H1 (cell line): ENCODE results near the gene PLD5. TPM values are rescaled to one million over a fixed set of nuclear protein-coding genes. Genes with fewer than 3 reads are reported as not detected.

ENCODE experiments used
- CTCF ChIA-PET: fragments of 300-600 bp; sonication (Branson Sonifier 250); formaldehyde crosslinking; loops from one replicate; lab custom pipeline; 2021; ENCODE audit not compliant: partially characterized antibody; lab: Charles Lee
- POLR2A ChIA-PET: fragments of 300-600 bp; sonication (Branson Sonifier 250); formaldehyde crosslinking; loops from one replicate; lab custom pipeline; 2021; ENCODE audit warnings: inconsistent platforms; ENCODE audit not compliant: partially characterized antibody; lab: Charles Lee
- DNase-seq, 2 experiments: peaks; one replicate each; pipeline versions ENCODE4 v3.0.0 to v3.0.0-alpha.2; 2010 to 2022; ENCODE audit warnings: low spot score in 2 of 2, low read depth in 1 of 2, mixed read lengths in 1 of 2
- FAIRE-seq: peaks from 2 replicates; lab custom pipeline; 2011; peaks lifted over from hg19 to GRCh38; lab: Jason Lieb, UNC
- H2AFZ ChIP-seq: 2 replicates; pipeline ENCODE4 v1.8.1; 2012; ENCODE audit warnings: low read length, inconsistent platforms
- H2AK5ac ChIP-seq: 2 replicates; pipeline ENCODE4 v1.6.1; 2013; ENCODE audit warnings: low read depth, low read length
- H2BK120ac ChIP-seq: replicated peaks from 2 replicates; pipeline ENCODE3; 2013; ENCODE audit warnings: low read depth, low read length, inconsistent platforms
- H2BK12ac ChIP-seq: 2 replicates; pipeline ENCODE4 v1.6.1; 2013; ENCODE audit warnings: low read depth, low read length
- H2BK15ac ChIP-seq: 2 replicates; pipeline ENCODE4 v1.6.1; 2013; ENCODE audit warnings: low read length
- H2BK20ac ChIP-seq: 2 replicates; pipeline ENCODE4 v1.6.1; 2013; ENCODE audit warnings: low read length
- H2BK5ac ChIP-seq: 2 replicates; pipeline ENCODE4 v1.6.1; 2013; ENCODE audit warnings: low read depth, low read length
- H3K14ac ChIP-seq: 2 replicates; pipeline ENCODE4 v1.6.1; 2013; ENCODE audit warnings: inconsistent platforms; ENCODE audit not compliant: insufficient read length
- H3K18ac ChIP-seq: 2 replicates; pipeline ENCODE4 v1.6.1; 2013; ENCODE audit warnings: low read length; ENCODE audit errors: extremely low read depth
- H3K23ac ChIP-seq: 2 replicates; pipeline ENCODE4 v1.6.1; 2013; ENCODE audit warnings: inconsistent platforms; ENCODE audit not compliant: insufficient read length
- H3K23me2 ChIP-seq: 2 replicates; pipeline ENCODE4 v1.6.1; 2013; ENCODE audit warnings: low read depth, low read length
- H3K27ac ChIP-seq: 2 replicates; pipeline ENCODE4 v1.6.1; 2011; ENCODE audit warnings: low read depth, low read length, inconsistent platforms
- H3K27me3 ChIP-seq, 4 experiments: replicated peaks in 1 of 4; 1 replicate in 1 of 4; 2 replicates in 3 of 4; pipeline versions ENCODE4 v1.6.1 to v1.8.1; 2011 to 2013; ENCODE audit warnings: low read length in 3 of 4, mild to moderate bottlenecking in 3 of 4, inconsistent platforms in 2 of 4, mixed read lengths in 2 of 4, moderate library complexity in 1 of 4; ENCODE audit not compliant: control insufficient read depth in 3 of 4, insufficient read depth in 3 of 4; ENCODE audit errors: extremely low read depth in 1 of 4
- H3K36me3 ChIP-seq, 4 experiments: 2 replicates each; pipeline versions ENCODE4 v1.6.1 to v1.8.1; 2011 to 2013; ENCODE audit warnings: mild to moderate bottlenecking in 4 of 4, low read length in 3 of 4, moderate library complexity in 2 of 4, control low read depth in 1 of 4, inconsistent platforms in 1 of 4; ENCODE audit not compliant: insufficient read depth in 4 of 4, control insufficient read depth in 2 of 4
- H3K4ac ChIP-seq: replicated peaks from 2 replicates; pipeline ENCODE3; 2013; ENCODE audit warnings: low read length, low read depth, mixed read lengths, inconsistent platforms; ENCODE audit not compliant: insufficient read length
- H3K4me1 ChIP-seq, 4 experiments: replicated peaks in 1 of 4; 1 replicate in 1 of 4; 2 replicates in 3 of 4; pipeline versions ENCODE4 v1.6.1 to v1.8.1; 2011 to 2013; ENCODE audit warnings: low read length in 3 of 4, inconsistent platforms in 2 of 4, mixed read lengths in 1 of 4; ENCODE audit not compliant: insufficient read depth in 4 of 4, control insufficient read depth in 3 of 4
- H3K4me2 ChIP-seq, 2 experiments: 2 replicates each; pipeline versions ENCODE4 v1.6.1 to v1.8.1; 2011 to 2013; ENCODE audit warnings: low read depth in 2 of 2, low read length in 2 of 2, control low read depth in 1 of 2, inconsistent platforms in 1 of 2, mild to moderate bottlenecking in 1 of 2; ENCODE audit not compliant: insufficient read depth in 1 of 2
- H3K4me3 ChIP-seq, 4 experiments: fragments of 200-600, 300-600 bp in 1 of 4; sonication (generic), shearing (Covaris generic), sonication (Bioruptor Twin) in 1 of 4; 2 replicates each; pipeline versions ENCODE4 v1.5.1 to v1.8.1; 2011 to 2016; ENCODE audit warnings: low read length in 4 of 4, low read depth in 3 of 4, control low read depth in 2 of 4, inconsistent platforms in 2 of 4, mild to moderate bottlenecking in 2 of 4, mixed read lengths in 1 of 4, moderate library complexity in 1 of 4; ENCODE audit not compliant: insufficient read depth in 2 of 4; ENCODE audit errors: extremely low read depth in 1 of 4
- H3K56ac ChIP-seq: replicated peaks from 2 replicates; pipeline ENCODE3; 2013; ENCODE audit warnings: low read depth, mild to moderate bottlenecking, mixed read lengths, low read length, inconsistent platforms; ENCODE audit not compliant: insufficient read length
- H3K79me1 ChIP-seq: 2 replicates; pipeline ENCODE4 v1.6.1; 2013; ENCODE audit warnings: low read depth, low read length, control low read depth
- H3K79me2 ChIP-seq, 2 experiments: 2 replicates each; pipeline versions ENCODE4 v1.6.1 to v1.8.1; 2012 to 2013; ENCODE audit warnings: low read length in 2 of 2, mild to moderate bottlenecking in 2 of 2, inconsistent platforms in 1 of 2; ENCODE audit not compliant: insufficient read depth in 2 of 2, control insufficient read depth in 1 of 2
- H3K9ac ChIP-seq, 4 experiments: replicated peaks in 1 of 4; 1 replicate in 1 of 4; 2 replicates in 3 of 4; pipeline versions ENCODE4 v1.6.1 to v1.8.1; 2011 to 2013; ENCODE audit warnings: low read depth in 3 of 4, low read length in 3 of 4, control low read depth in 2 of 4, mild to moderate bottlenecking in 2 of 4, moderate library complexity in 2 of 4, inconsistent platforms in 1 of 4; ENCODE audit errors: extremely low read depth in 1 of 4
- H3K9me3 ChIP-seq, 2 experiments: 2 replicates each; pipeline versions ENCODE4 v1.6.1 to v1.8.1; 2012 to 2013; ENCODE audit warnings: mild to moderate bottlenecking in 2 of 2, moderate library complexity in 2 of 2, control low read depth in 1 of 2, inconsistent platforms in 1 of 2, low read depth in 1 of 2, low read length in 1 of 2, mixed read lengths in 1 of 2; ENCODE audit not compliant: insufficient read depth in 2 of 2
- H4K20me1 ChIP-seq, 2 experiments: replicated peaks in 1 of 2; 2 replicates each; pipeline versions ENCODE3 to v1.8.1; 2011 to 2013; ENCODE audit warnings: inconsistent platforms in 2 of 2, low read length in 2 of 2, mild to moderate bottlenecking in 1 of 2; ENCODE audit not compliant: insufficient read depth in 2 of 2, control insufficient read depth in 1 of 2
- H4K5ac ChIP-seq: 2 replicates; pipeline ENCODE4 v1.6.1; 2013; ENCODE audit warnings: low read length, low read depth, mixed read lengths, inconsistent platforms; ENCODE audit not compliant: insufficient read length
- H4K8ac ChIP-seq: 2 replicates; pipeline ENCODE4 v1.8.0; 2013; ENCODE audit warnings: mild to moderate bottlenecking, moderate library complexity, low read length, inconsistent platforms; ENCODE audit not compliant: insufficient read depth; ENCODE audit errors: extremely low read depth
- H4K91ac ChIP-seq: replicated peaks from 2 replicates; pipeline ENCODE3; 2013; ENCODE audit warnings: low read length, mixed read lengths, inconsistent platforms; ENCODE audit not compliant: insufficient read length
- EGR1 ChIP-seq: IDR thresholded peaks from 2 replicates; pipeline ENCODE4 v1.6.1; 2011; ENCODE audit warnings: low read depth, low read length, borderline replicate concordance
- EZH2 ChIP-seq: fragments of 200-600 bp; sonication (generic); IDR thresholded peaks from 2 replicates; pipeline ENCODE4 v1.7.1; 2012; ENCODE audit warnings: low read depth, mild to moderate bottlenecking, moderate library complexity, low read length, inconsistent platforms; ENCODE audit not compliant: severe bottlenecking
- HDAC6 ChIP-seq: IDR thresholded peaks from one replicate; pipeline ENCODE4 v1.7.1; 2012; ENCODE audit warnings: low read depth, mild to moderate bottlenecking, inconsistent platforms, low read length, moderate library complexity
- PHF8 ChIP-seq: fragments of 200-600 bp; sonication (generic); conservative IDR thresholded peaks from 2 replicates; pipeline ENCODE4 v1.7.1; 2012; ENCODE audit warnings: low read depth, mild to moderate bottlenecking, inconsistent platforms, low read length, moderate library complexity
- SP1 ChIP-seq: IDR thresholded peaks from 2 replicates; pipeline ENCODE4 v1.6.1; 2011; ENCODE audit warnings: low read depth, low read length
- SP4 ChIP-seq: IDR thresholded peaks from 2 replicates; pipeline ENCODE4 v1.6.1; 2012; ENCODE audit warnings: low read length, inconsistent platforms
- WGBS, 2 experiments: shearing (Covaris generic) in 1 of 2; methylation state at CpG; one replicate each; pipeline versions ENCODE4 v1.1.6 to v1.1.7; 2013 to 2015; ENCODE audit warnings: low lambda C conversion rate in 2 of 2, mixed read lengths in 2 of 2, inconsistent platforms in 1 of 2, low coverage in 1 of 2, missing lambda C conversion rate in 1 of 2; ENCODE audit not compliant: insufficient replicate concordance in 2 of 2, insufficient coverage in 1 of 2, insufficient read length in 1 of 2; ENCODE audit errors: extremely low coverage in 1 of 2, missing lambda C conversion rate in 1 of 2; 5-methylcytosine and 5-hydroxymethylcytosine counted together
- polyA plus RNA-seq, 7 experiments: library from polyadenylated mRNA; depleted of rRNA in 3 of 7; stranded (reverse) in 5 of 7; unstranded in 2 of 7; fragments of >200 nt in 5 of 7; fragments of 200-250 nt in 2 of 7; gene quantifications; 1 replicate in 5 of 7; 2 replicates in 1 of 7; 4 replicates in 1 of 7; pipeline versions ENCODE4 v1.2.1 to v1.2.3, GENCODE V29; 2011 to 2013; ENCODE audit warnings: missing spikeins in 2 of 7, mixed read lengths in 2 of 7
- total RNA-seq: library from RNA; stranded (reverse); fragmentation: NEBNext Ultra II Directional; extraction: Animal tissue kit (Norgen Biotek cat#: 25700); gene quantifications from 2 replicates; pipeline ENCODE4 v1.2.1, GENCODE V29; 2021

The PLD5 gene
- total and polyA plus RNA-seq, 2 of the 8 experiments (the other 6 are each of a cell fraction or from before 2014, with no cell fraction given), result 0.86 to 8.5 TPM

GRCh38 chr1:242448910-242449645, 75.4 kb downstream of the PLD5 start:
- ChIA-PET CTCF (interaction anchor here (1.2 to 1.3 kb wide), 2 partner anchors 8 to 13 kb away, joined by 3 to 4 read pairs; no protein-coding TSS in a partner anchor), POLR2A (no interaction called here)
- WGBS, 2 experiments, result 75% methylated on average over 12 of the region's 12 CpGs; no CpG with 5 or more reads in 1 of the 2 experiments
- H4K5ac ChIP-seq, result no peak overlapping the region
- no peak overlapping the region for H4K8ac ChIP-seq
- TF ChIP-seq EZH2 (no peak), HDAC6 (no peak), SP4 (no peak), SP1 (no peak), EGR1 (no peak), PHF8 (no peak)
- no peaks in the 10 kb centered on the region for H3K79me2 ChIP-seq
- H3K56ac ChIP-seq, result no peak overlapping the region
- H2BK20ac ChIP-seq, result no peak overlapping the region
- peak overlapping the region; percentile 34 for H2BK120ac ChIP-seq
- H3K23ac ChIP-seq, result no peak overlapping the region
- no peak overlapping the region for H3K9ac ChIP-seq
- H3K4me1 ChIP-seq, result peaks cover 6 to 30% (median 14%) of the 10 kb centered on the region in 4 experiments; a peak in 6 of 7 replicates
- no peak overlapping the region for H3K14ac ChIP-seq
- no peaks in the 10 kb centered on the region for H4K20me1 ChIP-seq
- no peak overlapping the region for H2BK15ac ChIP-seq
- H3K36me3 ChIP-seq, result no peaks in the 10 kb centered on the region
- H2BK5ac ChIP-seq, result peak overlapping the region; percentile 45; the same call in 1 of the 2 replicates
- peak overlapping the region; percentile 41; the same call in 1 of the 2 replicates for H2BK12ac ChIP-seq
- no peaks in the 10 kb centered on the region for H3K23me2 ChIP-seq
- H3K9me3 ChIP-seq, result no peaks in the 10 kb centered on the region
- H3K79me1 ChIP-seq, result no peaks in the 10 kb centered on the region
- peak overlapping the region; percentile 13 for H3K4ac ChIP-seq
- H2AFZ ChIP-seq, result peak overlapping the region; percentile 13; the same call in 1 of the 2 replicates
- H3K27ac ChIP-seq, result no peak overlapping the region
- peak; percentile 39 for FAIRE-seq
- H3K4me3 ChIP-seq, result no peak overlapping the region
- H3K27me3 ChIP-seq, result no peaks in the 10 kb centered on the region
- H4K91ac ChIP-seq, result no peak overlapping the region
- H3K4me2 ChIP-seq, result 0 out of 4 replicates have a peak overlapping the region, but pooled peaks of 1 of the 2 experiments have one; percentile 22
- no peak overlapping the region for H3K18ac ChIP-seq
- no peak overlapping the region for H2AK5ac ChIP-seq
- DNase-seq, result no peak
